ENCODE results near the gene CDX1. TPM values are rescaled to one million over a fixed set of nuclear protein-coding genes. Genes with fewer than 3 reads are reported as not detected.

Gene CDX1
- total and polyA plus RNA-seq, 2 of the 8 experiments (the other 6 are each of a cell fraction or from before 2014, with no cell fraction given) = not detected

DNA sequence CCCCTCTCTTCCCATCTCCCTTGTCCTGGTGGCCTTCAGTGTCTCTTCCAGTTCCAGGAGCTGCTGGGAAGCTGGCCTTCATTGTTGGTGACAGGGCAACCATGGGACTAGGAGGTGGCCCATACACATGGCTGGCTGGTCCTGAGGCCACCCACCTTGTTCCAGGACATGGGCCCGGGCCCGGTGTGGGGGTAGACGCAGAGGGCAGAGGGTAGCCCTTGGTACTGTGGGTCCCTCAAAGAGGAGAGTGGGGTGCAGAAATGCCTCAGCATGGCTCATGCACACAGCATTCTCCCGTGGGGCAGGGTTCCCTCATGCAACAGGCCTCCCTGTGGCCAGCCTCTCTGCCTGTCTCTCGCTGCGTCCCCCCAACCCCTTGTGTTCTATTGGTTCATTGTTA lies 44.1 kb downstream of the CDX1 start:
- Histone ChIP-seq H3K36me3 (ENCODE audit: control insufficient read depth in 2 of 4, insufficient read depth in 4 of 4, low read length in 3 of 4) (no peaks in the 10 kb centered on the region), H4K8ac (ENCODE audit: extremely low read depth, insufficient read depth, low read length) (no peak overlapping the region; the same call in 1 of the 2 replicates), H3K23ac (ENCODE audit: insufficient read length) (no peak overlapping the region), H3K79me1 (ENCODE audit: low read depth, low read length) (no peaks in the 10 kb centered on the region), H3K9me3 (ENCODE audit: insufficient read depth in 2 of 2, low read depth in 1 of 2, low read length in 1 of 2) (no peaks in the 10 kb centered on the region), H3K79me2 (ENCODE audit: control insufficient read depth in 1 of 2, insufficient read depth in 2 of 2, low read length in 2 of 2) (no peaks in the 10 kb centered on the region), H3K27me3 (replicated peaks in 1 of 4; ENCODE audit: control insufficient read depth in 3 of 4, extremely low read depth in 1 of 4, insufficient read depth in 3 of 4, low read length in 3 of 4) (peaks cover 0 to 3% (median 0%) of the 10 kb centered on the region in 4 experiments; a peak in 1 of 7 replicates), H2BK12ac (ENCODE audit: low read depth, low read length) (peak overlapping the region; percentile 94; the same call in 1 of the 2 replicates), H2BK5ac (ENCODE audit: low read depth, low read length) (peak overlapping the region; percentile 66; the same call in 1 of the 2 replicates), H4K5ac (ENCODE audit: insufficient read length, low read depth, low read length) (no peak overlapping the region), H3K18ac (ENCODE audit: extremely low read depth, low read length) (peak overlapping the region; percentile 75; the same call in 1 of the 2 replicates), H4K91ac (replicated peaks; ENCODE audit: insufficient read length, low read length) (peak overlapping the region; percentile 92), H2BK120ac (replicated peaks; ENCODE audit: low read depth, low read length) (peak overlapping the region; percentile 81), H3K23me2 (ENCODE audit: low read depth, low read length) (no peaks in the 10 kb centered on the region), H3K4me3 (ENCODE audit: extremely low read depth in 1 of 4, insufficient read depth in 2 of 4, low read depth in 3 of 4, low read length in 4 of 4) (0 out of 8 replicates have a peak overlapping the region, but pooled peaks of 1 of the 4 experiments have one; percentile 7), H2AFZ (ENCODE audit: low read length) (no peak overlapping the region), H3K27ac (ENCODE audit: low read depth, low read length) (no peak overlapping the region), H3K4ac (replicated peaks; ENCODE audit: insufficient read length, low read depth, low read length) (peak overlapping the region; percentile 83), H3K56ac (replicated peaks; ENCODE audit: insufficient read length, low read depth, low read length) (no peak overlapping the region), H3K9ac (replicated peaks in 1 of 4; ENCODE audit: extremely low read depth in 1 of 4, low read depth in 3 of 4, low read length in 3 of 4) (no peak overlapping the region), H3K14ac (ENCODE audit: insufficient read length) (no peak overlapping the region), H4K20me1 (replicated peaks in 1 of 2; ENCODE audit: control insufficient read depth in 1 of 2, insufficient read depth in 2 of 2, low read length in 2 of 2) (no peaks in the 10 kb centered on the region), H2BK20ac (ENCODE audit: low read length) (peak overlapping the region; percentile 93; the same call in 1 of the 2 replicates), H2BK15ac (ENCODE audit: low read length) (0 out of 2 replicates have a peak overlapping the region, but pooled peaks have one; percentile 72), H2AK5ac (ENCODE audit: low read depth, low read length) (peak overlapping the region; percentile 69; the same call in 1 of the 2 replicates), H3K4me2 (ENCODE audit: insufficient read depth in 1 of 2, low read depth in 2 of 2, low read length in 2 of 2) (peak overlapping the region in 1 of 2 experiments; percentile 8; a peak in 1 of 4 replicates), H3K4me1 (replicated peaks in 1 of 4; ENCODE audit: control insufficient read depth in 3 of 4, insufficient read depth in 4 of 4, low read length in 3 of 4) (peaks cover 6 to 44% (median 29%) of the 10 kb centered on the region in 4 experiments)
- TF ChIP-seq CHD1 (IDR thresholded peaks at IDR 0.05; ENCODE audit: low read depth, low read length) (no peak), BCL11A (IDR thresholded peaks at IDR 0.05; ENCODE audit: low read depth in 2 of 2, low read length in 2 of 2) (no peak)
- CTCF ChIA-PET (ENCODE audit: partially characterized antibody) = interaction anchor here (0.6 to 22.9 kb wide), 11 partner anchors 8 to 154 kb away, joined by 3 to 406 read pairs (median 3); partner anchors contain the start of genes CDX1, PDGFRB and SLC6A7
- FAIRE-seq (no peak), DNase-seq (ENCODE audit: low read depth in 1 of 2, low spot score in 2 of 2) (no peak)
- POLR2A ChIA-PET (ENCODE audit: partially characterized antibody) = interaction anchor here (1.2 to 2.0 kb wide), 5 partner anchors 12 to 47 kb away, joined by 3 to 5 read pairs (median 3); no protein-coding TSS in a partner anchor
- WGBS, 2 experiments (ENCODE audit: extremely low coverage in 1 of 2, insufficient coverage in 1 of 2, insufficient read length in 1 of 2, insufficient replicate concordance in 2 of 2, low coverage in 1 of 2, low lambda C conversion rate in 2 of 2, missing lambda C conversion rate in 1 of 2) = 72% methylated on average over 6 of the region's 6 CpGs; no CpG with 5 or more reads in 1 of the 2 experiments

Data from H1 (cell line).